IMR-90 (cell line): ENCODE results near the gene SLC39A11. TPM values are rescaled to one million over a fixed set of nuclear protein-coding genes. Genes with fewer than 3 reads are reported as not detected.

Source experiments
- ATAC-seq: fragments of 200-7000 bp; cut with Tn5 transposase; 2 replicates; pipeline ENCODE4 v1.9.1; 2020; ENCODE audit warnings: low read depth, mild to moderate bottlenecking, moderate library complexity
- BruUV-seq: library from RNA; stranded (reverse); fragments of 400-500 nt; replicated peaks from 2 replicates; lab custom pipeline; 2021; lab: Mats Ljungman, UMichigan
- CTCF ChIA-PET: fragments of 300-600 bp; formaldehyde crosslinking; extraction: SDS; loops from one replicate; lab custom pipeline; 2021; ENCODE audit warnings: antibody characterized with exemption; lab: Yijun Ruan, JAX
- POLR2A ChIA-PET: fragments of 300-600 bp; sonication (Branson Sonifier 250); formaldehyde crosslinking; loops from one replicate; lab custom pipeline; 2022; ENCODE audit warnings: antibody characterized with exemption; ENCODE audit not compliant: unreplicated experiment; lab: Charles Lee
- DNase-seq: peaks from one replicate; pipeline ENCODE4 v3.0.0; 2013
- H2AFZ ChIP-seq: replicated peaks from 2 replicates; pipeline ENCODE3; 2013; ENCODE audit warnings: low read length, mild to moderate bottlenecking; ENCODE audit not compliant: poor library complexity
- H2AK5ac ChIP-seq: 2 replicates; pipeline ENCODE4 v1.6.1; 2013; ENCODE audit warnings: low read depth, low read length, inconsistent platforms
- H2AK9ac ChIP-seq: replicated peaks from 2 replicates; pipeline ENCODE3; 2013; ENCODE audit warnings: mild to moderate bottlenecking, low read depth, low read length, moderate library complexity; ENCODE audit not compliant: poor library complexity
- H2BK120ac ChIP-seq: 2 replicates; pipeline ENCODE4 v1.6.1; 2013; ENCODE audit warnings: low read depth, low read length, inconsistent platforms
- H2BK15ac ChIP-seq: 3 replicates; pipeline ENCODE4 v1.6.1; 2013; ENCODE audit warnings: low read depth, low read length, inconsistent platforms
- H2BK20ac ChIP-seq: 2 replicates; pipeline ENCODE4 v1.6.1; 2013; ENCODE audit warnings: low read depth, mild to moderate bottlenecking, inconsistent platforms, low read length, moderate library complexity
- H2BK5ac ChIP-seq: 2 replicates; pipeline ENCODE4 v1.6.1; 2013; ENCODE audit warnings: mild to moderate bottlenecking, low read depth, low read length, inconsistent platforms; ENCODE audit not compliant: poor library complexity, severe bottlenecking
- H3K14ac ChIP-seq: replicated peaks from 2 replicates; pipeline ENCODE4 v1.6.1; 2013; ENCODE audit warnings: low read depth, low read length, inconsistent platforms
- H3K18ac ChIP-seq: 2 replicates; pipeline ENCODE4 v1.6.1; 2013; ENCODE audit warnings: low read depth, low read length, control low read depth
- H3K23ac ChIP-seq: 2 replicates; pipeline ENCODE4 v1.6.1; 2013; ENCODE audit warnings: low read depth, low read length, inconsistent platforms
- H3K27ac ChIP-seq: 2 replicates; pipeline ENCODE4 v1.5.1; 2013; ENCODE audit warnings: mild to moderate bottlenecking, control low read depth, low read length; ENCODE audit not compliant: insufficient read depth
- H3K27me3 ChIP-seq: 2 replicates; pipeline ENCODE4 v1.6.1; 2013; ENCODE audit warnings: low read length; ENCODE audit not compliant: control insufficient read depth, insufficient read depth
- H3K36me3 ChIP-seq: 2 replicates; pipeline ENCODE4 v1.6.1; 2013; ENCODE audit warnings: low read length, mixed read lengths; ENCODE audit not compliant: control insufficient read depth, insufficient read depth
- H3K4ac ChIP-seq: 2 replicates; pipeline ENCODE4 v1.6.1; 2013; ENCODE audit warnings: low read depth, low read length, inconsistent platforms
- H3K4me1 ChIP-seq: 2 replicates; pipeline ENCODE4 v1.6.1; 2013; ENCODE audit warnings: low read length, mixed read lengths; ENCODE audit not compliant: control insufficient read depth, insufficient read depth
- H3K4me2 ChIP-seq: 2 replicates; pipeline ENCODE4 v1.6.1; 2013; ENCODE audit warnings: low read depth, mild to moderate bottlenecking, control low read depth, low read length, moderate library complexity
- H3K4me3 ChIP-seq: 2 replicates; pipeline ENCODE4 v1.5.1; 2013; ENCODE audit warnings: low read depth, mild to moderate bottlenecking, control low read depth, low read length, moderate library complexity; ENCODE audit not compliant: insufficient read depth
- H3K56ac ChIP-seq: 2 replicates; pipeline ENCODE4 v1.6.1; 2013; ENCODE audit warnings: low read length, inconsistent platforms; ENCODE audit not compliant: insufficient read depth; ENCODE audit errors: extremely low read depth
- H3K79me1 ChIP-seq, 2 experiments: 2 replicates each; pipeline ENCODE4 v1.6.1; 2013; ENCODE audit warnings: low read length in 2 of 2, inconsistent platforms in 1 of 2, low read depth in 1 of 2
- H3K9ac ChIP-seq: 2 replicates; pipeline ENCODE4 v1.6.1; 2013; ENCODE audit warnings: low read depth, low read length, control low read depth
- H3K9me1 ChIP-seq: 2 replicates; pipeline ENCODE4 v1.6.1; 2013; ENCODE audit warnings: low read length, inconsistent platforms; ENCODE audit not compliant: insufficient read depth
- H3K9me3 ChIP-seq: 2 replicates; pipeline ENCODE4 v1.6.1; 2013; ENCODE audit warnings: low read length; ENCODE audit not compliant: control insufficient read depth, insufficient read depth
- H4K20me1 ChIP-seq: 2 replicates; pipeline ENCODE4 v1.6.1; 2013; ENCODE audit warnings: low read length, inconsistent platforms; ENCODE audit not compliant: insufficient read depth
- H4K5ac ChIP-seq: 2 replicates; pipeline ENCODE4 v1.6.1; 2013; ENCODE audit warnings: mild to moderate bottlenecking, low read depth, low read length, control low read depth
- H4K8ac ChIP-seq, 2 experiments: 2 replicates each; pipeline ENCODE4 v1.6.1; 2013; ENCODE audit warnings: low read depth in 2 of 2, low read length in 2 of 2, control low read depth in 1 of 2, inconsistent platforms in 1 of 2
- H4K91ac ChIP-seq: 2 replicates; pipeline ENCODE4 v1.6.1; 2013; ENCODE audit warnings: low read depth, low read length, inconsistent platforms; ENCODE audit not compliant: insufficient read depth
- BHLHE40 ChIP-seq: fragments of 150-350 bp; IDR thresholded peaks from 2 replicates; pipeline ENCODE4 v1.6.1; 2016; ENCODE audit warnings: mild to moderate bottlenecking, low read depth, low read length
- FOS ChIP-seq: fragments of 150-350 bp; IDR thresholded peaks from 2 replicates; pipeline ENCODE4 v1.6.1; 2016; ENCODE audit warnings: low read depth, low read length
- MAZ ChIP-seq: IDR thresholded peaks from 2 replicates; pipeline ENCODE4 v1.6.1; 2012; ENCODE audit warnings: low read depth, mild to moderate bottlenecking, low read length, improper control_type of control experiment, moderate library complexity, borderline replicate concordance
- NFE2L2 ChIP-seq: fragments of 150-350 bp; IDR thresholded peaks from 2 replicates; pipeline ENCODE4 v1.6.1; 2016; ENCODE audit warnings: low read depth, mild to moderate bottlenecking, low read length
- USF2 ChIP-seq: fragments of 150-350 bp; IDR thresholded peaks from 2 replicates; pipeline ENCODE4 v1.6.1; 2017; ENCODE audit warnings: mild to moderate bottlenecking, antibody characterized with exemption, low read length, low read depth
- WGBS, 2 experiments: methylation state at CpG; one replicate each; pipeline versions ENCODE4 v1.1.5 to v1.1.7; 2013; ENCODE audit warnings: missing lambda C conversion rate in 2 of 2; ENCODE audit not compliant: insufficient read length in 1 of 2; ENCODE audit errors: extremely low coverage in 2 of 2; 5-methylcytosine and 5-hydroxymethylcytosine counted together
- dilution Hi-C: fragments of 300-500 bp; cut with HindIII; formaldehyde crosslinking; loops from one replicate; pipeline ENCODE4 v1.14.3; 2018; ENCODE audit warnings: low sequenced_read_pairs; ENCODE audit not compliant: unreplicated experiment
- in situ Hi-C: fragments of 300-500 bp; cut with MboI; formaldehyde crosslinking; loops from 3 replicates; pipeline ENCODE4 v1.14.3; 2019; ENCODE audit warnings: low sequenced_read_pairs, inconsistent platforms, mixed read lengths
- intact Hi-C: fragments of 100-400 bp; cut with micrococcal nuclease; formaldehyde crosslinking; loops from 2 replicates; pipeline ENCODE4 v1.10.0; 2022
- polyA plus RNA-seq, 3 experiments: library from polyadenylated mRNA; depleted of rRNA; stranded (reverse); fragments of >200 nt; gene quantifications; 2 replicates each; pipeline ENCODE4 v1.2.3, GENCODE V29; 2012; ENCODE audit warnings: low replicate concordance in 1 of 3
- total RNA-seq: library from RNA; depleted of rRNA; stranded (reverse); fragments of >200 nt; gene quantifications from 2 replicates; pipeline ENCODE4 v1.2.3, GENCODE V29; 2012

Gene SLC39A11
- total and polyA plus RNA-seq, 2 of the 4 experiments (the other 2 are of a cell fraction): 8.8 to 14.3 TPM

- Histone ChIP-seq H2BK5ac (peak overlapping the region; percentile 86), H3K4ac (peak overlapping the region; percentile 82), H3K36me3 (no peaks in the 10 kb centered on the region), H2AK5ac (peak overlapping the region; percentile 85), H3K9me1 (peaks cover 28% of the 10 kb centered on the region), H3K9ac (no peak overlapping the region), H3K23ac (peak overlapping the region; percentile 70; the same call in 1 of the 2 replicates), H3K79me1 (peaks cover 3 to 20% of the 10 kb centered on the region in 2 experiments; a peak in 3 of 4 replicates), H3K4me1 (peaks cover 33% of the 10 kb centered on the region), H4K20me1 (no peaks in the 10 kb centered on the region), H2BK20ac (peak overlapping the region; percentile 93), H3K4me3 (no peak overlapping the region), H3K56ac (peak overlapping the region; percentile 45; the same call in 1 of the 2 replicates), H3K27ac (peak overlapping the region; percentile 50), H3K27me3 (no peaks in the 10 kb centered on the region), H4K8ac (peak overlapping the region; percentile 58 to 63; a peak in 2 of 4 replicates), H2BK15ac (peak overlapping the region; percentile 67; the same call in 1 of the 3 replicates), H3K14ac (peak overlapping the region; percentile 58; the same call in 1 of the 2 replicates), H4K91ac (peak overlapping the region; percentile 87), H2AFZ (no peak overlapping the region), H4K5ac (peak overlapping the region; percentile 72; the same call in 1 of the 2 replicates), H3K4me2 (peak overlapping the region; percentile 41; the same call in 1 of the 2 replicates), H3K9me3 (no peaks in the 10 kb centered on the region), H2BK120ac (peak overlapping the region; percentile 93), H3K18ac (peak overlapping the region; percentile 92), H2AK9ac (no peak overlapping the region)
- DNase-seq (peak; percentile 80), ATAC-seq (0 out of 2 replicates have a peak, but pooled peaks have one; percentile 7)
- in situ Hi-C loops: no loop called here
- intact Hi-C loops: loop anchor here (5.0 kb wide), 1 partner anchor 90 kb away; no protein-coding TSS in a partner anchor
- ChIA-PET POLR2A (interaction anchor here (0.5 kb wide), 1 partner anchor 14 kb away, joined by 3 read pairs; no protein-coding TSS in a partner anchor), CTCF (no interaction called here)
- no CpG with 5 or more reads among the region's 1 CpG for WGBS, 2 experiments
- BruUV-seq: no TSS peak
- dilution Hi-C loops: no loop called here
- TF ChIP-seq BHLHE40 (peak; percentile 59; the same call in 1 of the 2 replicates), MAZ (no peak), NFE2L2 (peak; percentile 48), FOS (peak; percentile 61), USF2 (no peak)
These were observed 409.9 kb downstream of the SLC39A11 start for GRCh38 chr17:72682605-72683004.
